Tongue (tissue), 2 donors: ENCODE results near the gene CMIP. TPM values are rescaled to one million over a fixed set of nuclear protein-coding genes. Genes with fewer than 3 reads are reported as not detected.

Source experiments
- DNase-seq: peaks from one replicate; pipeline ENCODE4 v3.0.0-alpha.2; 2015
- total RNA-seq: library from RNA; depleted of rRNA; stranded (reverse); fragments of >200 nt; gene quantifications from one replicate; pipeline ENCODE4 v1.2.3, GENCODE V29; 2014

CMIP gene
- total RNA-seq, 1 donor from 2014 or later = 30.0 TPM

DNA sequence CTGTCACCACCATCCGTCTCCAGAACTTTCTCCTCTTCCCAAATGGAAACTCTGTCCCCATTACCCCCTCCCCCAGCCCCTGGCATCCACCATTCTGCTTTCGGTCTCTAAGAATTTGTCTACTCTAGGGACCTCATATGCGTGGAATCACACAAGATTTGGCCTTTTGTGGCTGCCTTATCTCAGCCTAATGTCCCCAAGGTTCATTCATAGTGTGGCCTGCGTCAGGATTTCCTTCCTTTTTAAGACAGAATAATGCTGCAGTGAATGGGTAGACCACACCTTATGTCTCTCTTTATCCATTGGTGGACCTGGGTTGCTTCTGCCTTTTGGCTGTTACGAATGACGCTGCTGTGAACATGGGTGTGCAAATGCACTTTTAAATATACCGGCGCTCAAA, 194.7 kb downstream of the CMIP start:
- no peak for DNase-seq

DNA sequence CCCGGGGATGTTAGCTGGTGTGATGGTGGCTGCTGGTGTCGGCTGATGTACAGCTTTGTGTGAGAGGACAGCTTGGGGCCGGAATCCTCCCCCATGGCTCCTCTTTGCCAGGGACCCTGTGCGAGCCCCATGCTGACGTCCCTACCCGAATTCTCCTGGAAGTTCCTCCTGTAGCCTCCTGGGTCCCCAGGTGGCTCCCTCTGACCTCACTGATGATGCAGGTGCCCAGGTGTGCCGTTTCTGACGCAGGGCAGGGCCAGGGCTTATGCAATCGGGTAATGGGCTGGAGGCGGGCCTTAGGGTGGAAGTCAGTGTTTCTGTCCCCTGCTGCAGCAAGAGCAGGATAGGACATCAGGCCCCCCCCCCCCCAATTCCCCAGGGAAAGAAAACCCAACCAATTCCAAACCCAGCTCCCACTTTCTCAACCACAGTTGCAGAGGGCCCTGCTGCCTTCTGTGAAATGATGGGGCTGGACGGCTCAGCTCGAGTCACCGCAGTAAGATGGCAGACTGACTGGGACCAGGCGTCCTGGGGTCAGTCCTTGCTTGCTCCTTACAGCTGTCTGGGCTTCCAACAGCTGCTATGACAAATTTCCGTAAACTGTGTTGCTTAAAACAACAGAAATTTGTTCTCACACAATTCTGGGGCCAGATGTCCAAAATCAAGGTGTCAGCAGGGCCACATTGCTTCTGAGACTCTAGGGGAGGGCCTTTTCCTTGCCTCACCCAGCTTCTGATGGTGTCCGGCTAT, 195.5 kb downstream of the CMIP start:
- DNase-seq = no peak

DNA sequence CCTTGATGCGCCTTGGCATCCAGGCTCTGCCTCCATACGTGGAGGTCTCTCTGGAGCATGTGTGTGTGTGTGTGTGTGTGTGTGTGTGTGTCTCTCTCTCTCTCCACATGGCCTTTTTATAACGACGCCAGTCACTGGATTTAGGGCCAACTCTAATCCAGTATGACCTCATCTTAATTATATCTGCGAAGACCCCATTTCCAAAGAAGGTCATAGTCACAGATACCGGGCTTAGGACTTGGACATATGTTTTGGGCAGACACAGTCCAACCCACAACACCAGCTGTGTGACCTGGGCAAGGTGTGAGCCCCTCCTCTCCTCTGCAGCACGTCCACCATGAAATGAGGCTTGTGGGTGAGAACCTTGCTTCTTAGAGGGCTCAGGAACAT, 196.1 kb downstream of the CMIP start:
- DNase-seq = no peak

DNA sequence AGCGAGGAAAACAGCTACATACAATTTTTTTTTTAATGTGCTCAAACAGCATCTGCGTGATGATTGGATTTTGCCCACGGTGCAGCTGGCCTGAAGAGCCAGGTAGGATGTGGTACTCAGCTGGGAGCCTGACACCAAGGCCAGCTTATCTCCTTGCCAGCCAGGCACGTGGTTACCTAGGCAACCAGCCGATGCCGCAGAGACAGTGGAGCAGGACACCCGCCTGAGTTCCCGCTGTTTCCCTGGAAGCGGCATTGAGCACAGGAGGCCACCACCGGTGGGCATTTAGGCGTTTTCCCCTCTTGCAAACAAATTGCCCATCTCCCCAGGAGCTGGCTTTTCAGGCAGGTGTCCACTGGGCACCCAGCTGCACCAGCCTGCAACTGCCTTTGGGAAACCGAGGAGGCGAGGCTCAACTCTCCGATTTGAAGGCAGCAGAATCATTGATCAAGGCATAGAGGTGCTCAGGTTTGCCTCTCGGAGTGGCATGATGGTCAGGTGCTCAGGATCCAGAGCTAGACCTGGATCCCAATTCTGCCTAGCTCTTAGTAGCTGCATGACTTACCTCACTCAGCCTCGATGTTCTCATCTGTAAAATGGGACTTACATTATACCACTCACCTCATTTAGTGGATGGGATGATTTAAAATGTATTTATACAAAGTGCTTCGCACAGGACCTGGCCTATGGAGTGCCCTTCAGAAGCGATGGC, 196.9 kb downstream of the CMIP start:
- DNase-seq = no peak

DNA sequence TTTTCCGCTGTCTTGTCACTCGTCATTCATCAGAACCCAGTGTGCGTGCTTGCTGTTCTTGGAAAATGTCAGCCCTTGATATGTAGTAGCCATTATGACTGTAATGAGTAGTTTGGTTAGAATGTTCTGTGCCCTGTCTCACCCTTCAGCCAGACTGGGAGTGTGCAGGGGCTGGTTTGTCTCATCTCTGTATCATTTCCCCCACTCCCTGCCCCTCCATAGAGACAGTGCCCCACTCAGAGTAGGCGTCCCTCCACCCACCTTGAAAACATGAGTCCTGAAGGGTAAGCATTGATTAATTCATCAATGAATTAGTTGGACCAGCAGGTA, 197.5 kb downstream of the CMIP start:
- no peak for DNase-seq

DNA sequence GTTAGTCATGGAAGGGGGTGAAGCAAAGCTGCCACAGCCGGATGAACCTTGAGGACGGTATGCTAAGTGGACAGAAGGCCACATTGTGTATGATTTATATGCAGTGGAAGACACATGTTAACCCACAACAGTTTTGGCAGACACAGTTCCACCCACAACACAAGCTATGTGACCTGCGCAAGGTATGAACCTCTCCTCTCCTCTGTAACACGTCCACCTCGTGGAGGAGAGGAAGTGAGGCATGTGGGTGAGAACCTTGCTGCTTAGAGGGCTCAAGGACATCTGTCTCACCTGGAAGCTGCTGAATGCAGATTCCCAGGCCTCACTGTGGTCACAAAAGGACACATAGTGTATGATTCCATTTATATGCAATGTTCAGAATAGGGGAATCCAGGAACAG, 198.3 kb downstream of the CMIP start:
- no peak for DNase-seq

DNA sequence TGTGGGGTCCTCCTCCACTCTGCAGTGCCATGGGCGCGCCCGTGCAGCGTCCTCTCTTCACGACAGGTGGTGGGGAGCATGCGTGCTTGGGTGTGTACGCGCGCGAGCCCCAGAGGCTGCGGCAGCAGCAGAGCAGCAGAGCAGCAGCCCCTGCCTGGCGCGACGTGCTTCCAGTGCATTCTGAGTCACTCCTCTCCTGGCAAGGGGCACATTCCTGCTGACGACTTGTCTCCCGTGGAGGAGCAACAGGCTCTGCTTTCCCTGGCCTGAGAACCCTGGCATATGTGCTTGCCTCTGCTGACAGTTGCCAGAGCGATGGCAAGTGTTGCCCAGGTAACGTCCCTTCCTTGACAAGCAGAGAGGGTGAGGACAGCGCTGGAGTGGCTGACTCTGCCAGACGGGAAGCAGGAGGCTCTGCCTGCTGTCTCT, 200.7 kb downstream of the CMIP start:
- peak; percentile 90 for DNase-seq

DNA sequence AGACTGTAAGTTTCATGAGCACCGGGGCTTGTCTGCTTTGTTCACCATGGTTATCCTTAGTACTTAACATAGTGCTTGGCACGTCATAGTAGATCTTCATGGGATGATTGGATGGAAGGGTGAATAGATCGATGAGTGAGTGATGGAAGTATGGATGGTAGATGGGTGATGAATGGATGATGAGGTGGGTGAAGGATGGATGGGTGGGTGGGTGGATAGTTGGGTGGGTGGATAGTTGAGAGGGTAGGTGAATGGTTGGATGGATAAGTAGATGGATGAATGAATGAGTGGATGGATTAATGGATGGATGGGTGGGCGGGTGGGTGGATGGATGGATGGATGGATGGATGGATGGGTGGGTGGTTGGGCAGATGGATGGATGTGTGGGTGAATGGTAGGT, 201.3 kb downstream of the CMIP start:
- DNase-seq = no peak

DNA sequence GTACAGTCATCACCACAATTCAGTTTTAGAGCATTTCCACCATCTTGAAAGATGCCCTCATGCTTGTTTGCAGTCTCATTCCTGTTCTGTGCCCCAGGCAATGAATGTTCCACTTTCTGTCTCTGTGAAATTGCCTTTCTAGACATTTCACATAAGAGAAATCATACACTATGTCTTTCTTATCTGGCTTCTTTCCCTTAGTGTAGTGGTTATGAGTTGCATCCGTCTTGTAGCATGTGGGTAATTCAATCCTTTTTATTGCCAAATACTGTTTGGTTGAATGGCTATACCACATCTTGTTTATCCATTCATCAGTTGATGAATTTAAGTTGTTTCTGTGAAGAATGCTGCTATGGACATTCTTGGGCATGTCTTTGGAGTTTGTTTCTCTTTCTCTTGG, 202.0 kb downstream of the CMIP start:
- DNase-seq = no peak

DNA sequence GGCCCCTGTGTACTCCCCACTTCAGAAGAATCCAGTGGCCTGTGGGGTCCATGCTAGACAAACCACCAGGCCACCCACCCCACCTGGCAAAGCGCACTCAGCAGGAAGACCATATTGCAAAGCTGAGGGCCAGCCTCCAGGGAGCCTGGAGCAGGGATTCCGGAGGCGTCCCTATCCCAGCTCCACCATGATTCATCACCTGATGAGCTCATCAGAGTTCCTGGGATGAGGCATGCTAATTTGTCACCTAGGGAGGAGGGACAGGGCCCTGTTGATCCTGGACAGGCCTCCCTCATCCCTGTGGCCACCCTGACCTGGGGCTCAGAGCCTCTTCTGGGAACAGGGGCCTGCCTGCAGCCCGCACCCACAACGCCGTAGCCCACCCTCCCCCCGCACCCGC, 202.9 kb downstream of the CMIP start:
- DNase-seq = no peak

DNA sequence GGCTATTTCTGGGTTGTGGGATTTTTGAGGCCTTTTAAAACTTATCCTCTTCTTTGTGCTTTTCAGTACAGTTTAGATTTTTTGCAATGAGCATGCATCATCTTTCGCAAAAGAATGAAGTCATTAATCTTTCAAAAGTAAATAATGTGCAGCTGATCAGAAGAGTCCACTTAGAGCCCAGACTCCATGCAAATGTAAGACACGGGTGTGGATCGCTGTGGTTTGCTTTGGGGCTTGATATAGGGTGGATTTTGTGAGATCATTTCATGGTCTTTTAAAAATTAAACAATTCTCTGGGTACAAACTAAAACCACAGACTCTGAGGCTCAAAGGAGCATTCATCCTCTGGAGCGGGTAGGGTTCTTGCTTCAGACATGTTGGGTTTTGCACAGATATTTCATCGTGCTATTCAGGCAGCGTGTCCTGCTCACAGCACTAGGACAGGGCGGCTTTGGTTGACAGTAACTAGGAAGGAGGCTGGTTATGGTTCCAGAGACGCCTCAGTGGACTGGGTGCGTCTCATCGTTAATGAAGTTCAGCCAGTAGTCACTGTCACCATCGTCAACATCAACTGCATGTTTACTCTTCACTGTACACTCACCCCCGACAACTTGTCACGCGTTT, 205.1 kb downstream of the CMIP start:
- DNase-seq = peak; percentile 62

DNA sequence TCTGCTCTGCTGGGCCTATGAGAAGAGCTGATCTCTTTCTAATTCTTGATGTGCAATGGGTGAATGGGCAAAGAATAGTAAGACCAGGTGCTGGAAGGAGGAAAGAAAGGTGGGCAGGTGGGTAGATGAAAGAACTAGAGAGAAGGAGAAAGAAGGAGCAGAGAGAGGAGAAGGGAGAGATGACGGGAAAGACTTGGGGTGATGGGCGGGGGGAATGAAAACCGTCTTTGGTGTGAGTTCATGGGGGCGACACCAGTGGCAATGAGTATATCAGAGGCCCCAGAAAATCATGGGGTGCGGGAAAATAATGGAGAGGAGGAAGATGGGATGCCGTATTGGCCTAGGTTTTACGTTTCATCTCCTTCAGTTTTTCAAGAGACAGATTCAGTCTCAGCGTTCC, 205.7 kb downstream of the CMIP start:
- no peak for DNase-seq

DNA sequence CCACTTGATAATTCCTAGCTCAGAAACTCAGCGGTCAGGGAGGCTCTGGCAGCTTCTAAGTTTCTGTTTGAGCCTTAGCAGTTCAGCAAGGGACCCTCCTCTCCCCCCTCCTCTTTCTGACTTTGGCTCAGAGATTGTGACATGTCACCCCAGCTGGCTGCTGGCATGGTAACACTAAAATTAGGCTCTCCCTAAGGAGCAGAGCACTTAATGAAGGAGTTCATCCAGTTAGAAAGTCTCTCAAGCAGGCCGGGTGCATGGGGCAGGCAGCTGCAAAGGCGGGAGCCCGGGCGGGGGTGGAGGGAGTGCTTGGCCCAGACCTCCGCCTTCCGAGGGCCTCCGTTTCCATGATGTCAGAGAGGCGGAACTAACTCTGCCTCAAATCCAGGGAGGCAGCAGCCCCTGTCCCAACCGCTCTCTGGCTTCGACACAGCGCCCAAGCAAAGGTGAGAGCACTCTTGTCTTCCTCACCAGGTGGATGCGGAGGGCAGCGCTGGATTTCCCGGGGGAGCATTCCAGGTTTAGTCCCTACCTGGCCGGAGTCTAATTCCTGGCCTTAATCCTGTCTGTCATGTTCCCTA, 206.5 kb downstream of the CMIP start:
- peak; percentile 98 for DNase-seq

DNA sequence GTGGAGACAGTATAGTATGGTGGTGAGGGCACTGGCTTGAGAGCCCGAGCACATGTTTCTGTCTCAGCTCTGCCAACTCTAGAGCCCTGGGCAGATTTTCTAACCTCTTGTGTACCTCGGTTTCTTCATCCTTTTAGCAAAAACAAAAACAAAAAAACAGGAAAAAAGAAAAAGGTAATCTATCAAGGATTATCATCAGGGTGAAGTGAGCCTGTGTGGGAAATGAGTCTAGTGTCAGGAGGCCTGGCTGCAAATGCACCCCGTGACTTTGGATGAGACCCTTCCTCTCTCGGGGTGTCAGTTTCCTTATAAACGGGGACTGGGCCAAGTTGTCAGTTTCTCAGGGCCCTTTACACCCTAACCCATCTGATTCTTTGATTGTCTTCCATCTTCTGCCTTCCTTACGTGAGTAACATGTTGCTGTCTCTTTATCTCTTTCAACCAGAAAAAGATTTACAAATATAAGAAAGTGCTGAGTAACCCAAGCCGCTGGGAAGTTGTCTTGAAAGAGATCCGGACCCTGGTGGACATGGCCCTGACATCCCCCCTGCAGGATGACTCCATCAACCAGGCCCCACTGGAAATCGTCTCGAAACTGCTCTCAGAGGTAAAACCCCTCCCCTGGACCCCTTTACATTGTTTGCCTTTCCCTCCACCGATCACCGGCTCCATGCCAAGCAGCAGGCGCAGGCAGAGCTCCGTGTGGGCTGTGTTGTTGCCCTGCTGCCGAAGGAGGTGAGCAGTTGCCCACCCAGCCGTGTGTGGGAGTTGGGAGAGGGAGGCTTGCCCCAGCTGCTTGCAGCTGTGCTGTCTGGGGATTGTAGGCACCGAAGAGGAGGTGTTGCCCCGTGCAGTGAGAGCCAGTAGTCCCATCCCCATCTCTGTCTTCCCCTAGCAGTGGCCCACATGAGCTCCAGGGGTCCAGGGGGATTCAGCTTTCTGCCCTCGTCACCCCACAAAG, 207.4 kb downstream of the CMIP start:
- DNase-seq = peak; percentile 87

DNA sequence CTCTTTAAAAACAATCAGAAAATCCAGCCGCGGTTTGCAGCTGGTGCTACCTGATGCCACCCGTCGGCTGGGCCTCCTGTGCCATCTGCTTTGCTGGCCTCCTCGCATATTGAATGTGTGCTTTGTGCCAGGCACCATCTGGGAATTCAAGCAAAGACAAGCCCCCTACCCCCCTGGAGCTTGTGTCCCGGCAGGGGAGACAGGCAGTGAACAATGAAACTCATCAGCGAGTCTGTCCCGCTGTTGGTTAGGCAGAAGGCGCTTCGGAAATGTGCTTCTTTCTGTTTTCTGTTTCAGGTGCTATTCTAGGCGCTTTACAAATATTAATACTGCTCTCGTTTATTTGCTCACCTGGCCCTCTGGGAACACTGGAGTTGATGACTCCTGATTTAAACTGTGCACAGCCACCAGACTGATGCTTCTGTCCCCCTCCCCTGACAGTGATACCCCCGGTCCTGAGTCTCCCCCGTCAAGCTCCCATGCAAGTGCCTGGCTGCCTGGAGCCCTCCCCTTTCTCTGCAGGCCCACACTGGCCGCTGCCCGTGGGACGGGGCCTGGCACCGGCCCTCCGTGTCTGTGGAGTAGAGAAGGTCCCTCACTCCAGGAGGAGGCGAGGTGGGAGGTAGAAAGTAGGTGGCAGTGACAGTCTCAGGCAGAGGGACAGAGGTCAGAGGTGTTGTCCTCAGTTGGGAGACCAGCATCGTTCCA, 208.3 kb downstream of the CMIP start:
- DNase-seq = peak; percentile 71

DNA sequence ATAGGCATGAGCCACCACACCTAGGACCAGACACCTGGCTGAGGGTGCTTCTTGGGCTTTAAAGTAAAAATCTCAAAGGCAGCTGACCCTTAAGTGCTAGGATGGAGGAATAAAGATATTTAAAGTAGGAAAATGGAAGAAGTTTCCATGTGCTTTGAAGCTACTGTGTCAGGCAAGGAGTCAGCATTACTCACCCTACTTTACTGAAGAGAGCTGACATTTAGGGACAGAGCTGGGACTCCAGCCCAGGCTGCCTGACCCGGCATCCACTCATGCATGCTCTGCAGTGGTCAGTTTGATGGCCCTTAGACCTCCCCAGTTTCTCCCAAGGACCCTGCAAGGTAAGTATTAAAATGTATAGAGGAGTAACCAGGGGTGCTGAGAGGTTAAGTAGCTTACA, 209.7 kb downstream of the CMIP start:
- DNase-seq = no peak

DNA sequence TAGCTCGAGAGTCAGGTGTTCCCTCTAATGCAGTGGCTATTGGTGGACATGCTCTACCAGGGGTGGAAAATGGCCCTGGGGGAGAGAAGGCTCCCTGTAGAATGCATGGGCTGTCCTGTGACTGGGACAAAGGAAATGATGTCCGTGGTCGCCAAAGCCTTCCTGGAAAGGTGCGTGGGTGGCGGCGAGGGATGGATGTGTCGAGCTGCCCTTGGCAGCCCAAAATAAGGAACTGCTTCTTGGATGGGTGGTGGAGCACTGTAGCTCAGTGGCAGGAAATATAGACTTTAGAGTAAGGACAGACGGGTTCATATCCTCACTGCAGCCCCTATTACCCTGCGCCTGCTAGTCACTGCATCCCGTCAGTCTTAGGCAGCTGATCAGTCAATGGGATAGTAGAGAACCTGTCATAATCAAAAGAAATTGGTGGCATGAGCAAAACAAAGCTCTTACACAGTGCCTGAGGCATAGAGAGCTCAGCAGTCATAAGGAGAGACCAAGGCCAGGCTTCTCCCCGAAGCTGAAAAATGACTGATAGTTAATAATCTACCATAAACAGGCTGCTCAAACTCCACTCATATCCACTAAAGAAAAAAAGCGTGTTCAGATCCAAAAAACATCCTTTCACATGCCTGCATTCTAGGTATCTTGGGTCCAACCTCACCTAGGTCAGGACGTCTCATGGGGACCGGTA, 211.0 kb downstream of the CMIP start:
- DNase-seq = no peak

DNA sequence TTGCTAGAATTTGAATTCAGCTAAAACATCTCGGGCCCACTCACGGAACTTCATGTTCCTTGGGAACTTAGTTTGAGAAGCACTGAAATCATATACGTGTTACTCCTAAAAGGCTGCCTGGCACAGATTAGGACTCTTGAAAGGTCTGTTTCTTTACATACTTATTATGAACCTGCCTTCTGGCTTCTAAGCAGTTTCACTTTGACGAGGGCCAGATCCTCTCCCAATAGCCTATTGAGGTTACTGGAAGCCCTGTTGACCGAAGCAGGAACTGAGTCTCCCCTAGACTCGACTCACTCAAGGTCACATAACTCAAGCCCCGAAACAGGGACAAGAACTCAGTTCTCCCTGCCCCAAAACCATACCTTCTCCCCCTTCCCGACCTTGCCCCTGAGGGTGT, 212.6 kb downstream of the CMIP start:
- no peak for DNase-seq

DNA sequence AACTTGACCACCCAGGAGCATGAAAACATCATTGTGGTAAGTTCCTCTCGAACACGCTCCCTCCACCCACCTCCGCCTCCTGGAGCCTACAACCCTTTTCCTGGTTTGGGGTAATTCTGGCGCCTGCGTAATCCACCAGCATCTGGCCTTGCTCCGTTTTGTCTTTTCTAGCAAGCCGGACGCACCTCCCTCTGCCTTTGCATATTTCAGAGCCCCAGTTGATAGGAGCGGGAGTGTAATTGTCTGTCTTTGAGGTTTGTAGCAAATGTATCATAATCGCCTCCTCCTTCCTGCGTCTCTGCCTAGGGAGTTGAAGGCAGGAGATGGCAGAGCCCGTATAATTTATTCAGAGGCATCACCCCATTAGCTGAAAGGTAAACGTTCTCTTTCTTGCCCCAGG, 213.2 kb downstream of the CMIP start:
- no peak for DNase-seq

DNA sequence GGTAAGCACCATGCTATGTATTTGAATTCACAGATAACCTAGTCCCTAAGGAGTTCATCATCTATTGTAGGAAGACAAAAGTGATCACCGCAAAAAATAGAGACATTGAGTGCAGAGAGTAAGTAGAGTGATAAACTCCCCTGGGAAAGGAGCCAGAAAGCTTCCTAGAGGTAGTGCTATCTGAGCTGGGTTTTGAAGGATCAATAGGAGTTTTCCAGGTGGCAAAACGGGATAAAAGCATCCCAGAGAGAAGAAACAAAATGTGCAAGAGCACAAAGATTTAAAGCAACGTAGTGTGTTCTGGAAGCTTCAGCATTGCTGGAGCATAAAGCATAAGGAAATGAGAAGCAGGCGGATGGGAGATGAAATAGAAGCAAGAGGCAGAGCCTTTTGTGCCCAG, 213.8 kb downstream of the CMIP start:
- no peak for DNase-seq

DNA sequence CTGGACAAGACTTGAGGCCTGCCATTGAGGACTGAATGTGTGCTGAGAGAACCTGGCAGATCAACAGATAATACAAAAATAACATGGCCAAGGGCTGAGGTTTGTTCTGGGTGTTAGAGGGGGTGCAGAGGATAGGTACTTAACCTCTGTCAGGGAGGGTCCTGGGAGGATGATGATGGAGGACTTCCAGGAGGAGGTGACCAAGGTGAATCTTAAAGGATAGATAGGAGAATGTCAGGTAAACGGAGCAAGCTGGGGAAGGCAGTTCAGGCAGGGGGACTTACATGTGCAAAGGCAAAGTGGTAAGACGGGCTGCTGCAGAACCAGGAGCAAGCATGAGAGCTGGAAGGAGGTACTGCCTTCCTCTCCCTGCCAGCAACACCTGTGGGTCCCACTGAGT, 214.6 kb downstream of the CMIP start:
- DNase-seq = no peak
